Vein endothelial cell (primary cell): ENCODE results near the gene TRAF6. TPM values are rescaled to one million over a fixed set of nuclear protein-coding genes. Genes with fewer than 3 reads are reported as not detected.

Source experiments
- small RNA-seq: library from RNA; depleted of rRNA; stranded (forward); fragments of <200 nt; gene quantifications from one replicate; pipeline ENCODE3, GENCODE V24; 2012
- total RNA-seq: library from RNA; depleted of rRNA; stranded (reverse); fragments of >200 nt; gene quantifications from 2 replicates; pipeline ENCODE4 v1.2.3, GENCODE V29; 2012

TRAF6 gene, protein sequence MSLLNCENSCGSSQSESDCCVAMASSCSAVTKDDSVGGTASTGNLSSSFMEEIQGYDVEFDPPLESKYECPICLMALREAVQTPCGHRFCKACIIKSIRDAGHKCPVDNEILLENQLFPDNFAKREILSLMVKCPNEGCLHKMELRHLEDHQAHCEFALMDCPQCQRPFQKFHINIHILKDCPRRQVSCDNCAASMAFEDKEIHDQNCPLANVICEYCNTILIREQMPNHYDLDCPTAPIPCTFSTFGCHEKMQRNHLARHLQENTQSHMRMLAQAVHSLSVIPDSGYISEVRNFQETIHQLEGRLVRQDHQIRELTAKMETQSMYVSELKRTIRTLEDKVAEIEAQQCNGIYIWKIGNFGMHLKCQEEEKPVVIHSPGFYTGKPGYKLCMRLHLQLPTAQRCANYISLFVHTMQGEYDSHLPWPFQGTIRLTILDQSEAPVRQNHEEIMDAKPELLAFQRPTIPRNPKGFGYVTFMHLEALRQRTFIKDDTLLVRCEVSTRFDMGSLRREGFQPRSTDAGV
- total RNA-seq, result 17.3 and 20.6 TPM in 2 replicates

DNA sequence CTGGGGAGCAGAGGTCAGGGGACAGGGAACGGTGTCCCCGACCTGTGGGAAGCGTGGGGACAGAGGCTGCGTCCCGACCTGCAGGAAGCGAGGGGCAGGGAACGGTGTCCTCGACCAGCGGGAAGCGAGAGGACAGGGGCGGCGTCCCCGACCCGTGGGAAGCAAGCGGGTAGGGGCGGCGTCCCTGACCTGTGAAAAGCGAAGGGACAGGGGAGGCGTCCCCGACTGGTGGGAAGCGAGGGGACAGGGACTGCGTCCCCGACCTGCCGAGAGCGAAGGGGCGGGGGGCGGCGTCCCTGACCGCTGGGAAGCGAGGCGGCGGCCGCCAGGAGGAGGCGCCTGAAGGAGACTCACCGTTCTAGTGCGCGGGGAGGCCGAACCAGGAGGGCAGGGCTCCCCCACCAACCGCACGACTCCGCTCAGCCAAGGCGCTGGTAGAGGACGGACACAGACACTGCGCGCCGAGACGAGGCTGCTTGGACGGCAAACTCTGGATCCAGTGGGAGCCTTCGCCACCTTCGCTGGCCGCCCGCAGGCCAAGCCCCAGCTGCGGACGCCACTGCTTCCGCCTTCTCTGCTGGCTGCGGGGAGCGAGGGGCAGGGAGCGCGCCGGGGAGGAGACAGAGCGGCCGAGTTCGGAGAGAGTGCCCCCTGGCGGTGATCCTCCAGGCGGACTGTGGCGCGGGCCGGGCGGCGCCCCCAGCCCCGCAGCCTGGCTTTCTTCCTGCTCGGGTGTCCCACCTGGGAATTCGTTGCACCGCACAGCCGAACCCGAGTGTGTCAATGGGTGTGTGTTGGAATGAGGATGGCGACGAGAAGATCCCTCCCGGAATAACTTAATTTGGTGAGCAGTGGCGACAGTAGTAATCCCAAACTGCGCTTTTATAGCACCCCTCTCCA lies at the start of gene TRAF6:
Gene TRAF6, minus strand, starts transcription at position 579 of the 900 bp plus-strand sequence. CDS start 8,757 bp downstream, outside the sequence.

Small RNA genes lying within 50 kb of the gene (small RNA-seq; reads per million reads assigned to genes)
- gene AC061999.1, result not detected

Other genes starting within 250 kb of the TRAF6 start
- gene COMMD9, start 220.8 kb downstream of the TRAF6 start, total RNA-seq, result 38.9 and 51.0 TPM in 2 replicates
- 9.5 and 26.5 TPM in 2 replicates for gene PRR5L, start 214.0 kb downstream of the TRAF6 start, total RNA-seq
- gene RAG1, start 57.7 kb upstream of the TRAF6 start, total RNA-seq, result 1.9 and 2.0 TPM in 2 replicates
- gene IFTAP, start 84.2 kb upstream of the TRAF6 start, total RNA-seq, result 22.4 and 34.3 TPM in 2 replicates
- not detected in 2 replicates for gene RAG2, start 88.0 kb upstream of the TRAF6 start, total RNA-seq